ENCODE data around the gene ZNF93.
"Not testable (repeated sequence)": the region's sequence is repeated elsewhere in the genome, so short reads cannot be mapped to it uniquely, and the experiment has no call there.

Gene ZNF93

DNA sequence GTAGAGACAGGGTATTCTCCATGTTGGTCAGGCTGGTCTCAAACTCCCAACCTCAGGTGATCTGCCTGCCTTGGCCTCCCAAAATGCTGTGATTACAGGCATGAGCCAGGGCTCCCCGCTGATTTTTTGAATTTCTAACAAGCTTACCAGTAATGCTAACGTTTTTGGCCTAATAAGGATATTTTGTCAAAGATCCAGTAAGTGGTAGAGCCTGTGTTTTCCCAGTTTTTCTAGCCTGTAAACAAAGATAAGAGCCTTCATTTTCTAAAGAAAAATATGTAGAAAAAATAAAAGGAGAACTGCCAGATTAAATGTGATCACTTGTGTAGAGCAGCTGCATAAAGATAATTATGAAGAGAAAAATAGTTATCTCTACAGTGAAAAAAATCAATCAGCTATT, 37.7 kb downstream of the ZNF93 start:
- DNase-seq = no peak

DNA sequence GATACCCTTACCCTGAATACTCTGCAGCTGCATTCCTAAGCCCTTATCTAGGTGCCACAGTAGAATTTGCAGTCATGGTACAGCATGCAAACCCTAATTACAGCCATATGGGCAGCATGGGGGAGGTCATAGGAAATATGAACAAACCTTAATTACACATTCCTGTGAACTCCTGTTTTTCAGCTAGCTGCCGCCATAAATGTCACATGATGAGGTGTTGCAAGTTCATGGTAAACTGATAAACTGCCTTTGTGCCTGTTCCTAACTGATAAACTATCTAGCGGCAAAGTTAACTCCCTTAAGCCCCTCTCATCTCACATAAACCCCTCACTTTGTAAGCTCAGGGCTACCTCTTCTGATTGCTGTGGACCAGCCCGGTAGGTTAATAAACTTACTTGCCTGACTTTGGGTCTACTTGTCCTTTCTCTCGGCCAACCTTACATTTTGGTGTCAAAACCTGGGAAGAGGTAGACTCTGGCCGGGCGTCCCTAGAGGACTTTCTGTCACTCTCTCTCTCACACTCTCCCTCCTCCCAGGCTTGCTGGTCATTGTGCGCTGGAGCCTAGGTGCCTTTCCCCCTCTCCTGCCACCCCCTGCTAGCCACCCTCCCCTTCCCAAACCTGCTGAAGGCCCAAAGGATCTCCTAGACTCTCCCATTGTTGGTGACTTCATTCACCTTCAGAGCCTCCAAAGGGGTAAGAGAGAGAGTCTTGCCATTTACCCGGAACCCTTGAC, 43.3 kb downstream of the ZNF93 start:
- DNase-seq = no peak

DNA sequence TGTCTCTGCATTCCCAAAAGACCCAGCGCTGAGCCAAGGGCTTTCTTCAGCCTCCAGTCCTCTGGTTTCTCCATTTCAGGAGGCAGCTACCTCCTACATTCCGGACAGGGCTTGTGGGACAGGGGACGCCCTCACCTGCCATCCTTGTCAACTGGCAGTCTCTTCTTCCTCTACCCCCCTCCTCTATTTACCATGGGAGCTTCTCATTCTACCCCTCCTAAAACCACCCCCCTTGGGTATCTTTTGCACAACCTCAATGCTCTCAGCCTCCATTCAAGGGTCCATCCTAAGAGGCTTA, 43.8 kb downstream of the ZNF93 start:
- no peak for DNase-seq

DNA sequence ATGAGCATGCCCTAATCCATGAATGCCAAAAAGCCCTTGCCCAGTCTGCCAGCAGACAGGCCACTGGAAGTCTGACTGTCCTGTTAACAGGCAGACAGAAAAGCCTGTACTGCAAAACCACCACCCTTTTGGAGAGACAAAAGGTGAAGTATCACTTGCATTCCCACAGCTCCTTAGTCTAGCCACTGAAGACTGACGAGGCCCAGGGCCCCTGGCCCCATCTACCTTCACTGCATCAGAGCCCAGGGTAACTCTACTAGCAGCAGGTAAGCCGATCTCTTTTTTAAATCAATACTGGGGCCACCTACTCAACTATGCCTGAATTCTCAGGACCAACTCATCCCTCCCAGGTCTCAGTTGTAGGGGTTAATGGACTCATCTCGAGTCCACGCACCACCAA, 45.5 kb downstream of the ZNF93 start:
- DNase-seq = no peak

DNA sequence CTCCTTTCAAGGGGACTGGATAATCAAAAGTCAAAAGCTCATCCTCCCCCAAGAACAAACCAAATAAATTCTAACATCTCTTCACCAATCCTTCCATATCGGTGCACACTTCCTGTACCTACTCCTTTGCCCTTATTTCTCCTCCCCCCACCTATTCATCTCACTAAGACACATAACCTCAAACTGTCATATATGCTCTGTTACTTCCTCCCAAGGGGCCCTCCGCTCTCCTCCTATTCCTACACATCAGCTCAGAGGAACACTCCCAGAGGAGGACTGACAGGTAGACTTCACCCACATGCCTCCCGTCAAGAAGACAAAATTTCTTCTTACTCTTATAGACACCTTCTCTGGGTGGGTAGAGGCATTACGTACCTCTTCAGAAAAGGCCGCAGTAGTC, 48.1 kb downstream of the ZNF93 start:
- no peak for DNase-seq

DNA sequence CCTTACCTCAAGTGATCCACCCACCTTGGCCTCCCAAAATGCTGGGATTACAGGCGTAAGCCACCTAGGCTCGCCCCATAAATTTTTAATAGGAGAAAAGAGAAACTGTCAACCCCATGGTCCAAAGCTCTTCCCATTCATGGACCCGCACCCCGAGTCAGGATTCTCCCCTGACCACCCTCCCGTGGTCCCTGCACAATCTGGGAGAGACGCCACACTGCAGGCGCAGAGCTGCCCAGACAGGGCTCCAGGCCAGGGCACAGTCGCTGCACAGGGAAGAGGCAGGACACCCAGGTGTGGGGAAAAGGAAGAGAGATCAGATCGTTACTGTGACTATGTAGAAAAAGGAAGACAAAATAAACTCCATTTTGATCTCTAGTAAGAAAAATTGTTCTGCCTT, 54.5 kb downstream of the ZNF93 start:
- no peak for DNase-seq

DNA sequence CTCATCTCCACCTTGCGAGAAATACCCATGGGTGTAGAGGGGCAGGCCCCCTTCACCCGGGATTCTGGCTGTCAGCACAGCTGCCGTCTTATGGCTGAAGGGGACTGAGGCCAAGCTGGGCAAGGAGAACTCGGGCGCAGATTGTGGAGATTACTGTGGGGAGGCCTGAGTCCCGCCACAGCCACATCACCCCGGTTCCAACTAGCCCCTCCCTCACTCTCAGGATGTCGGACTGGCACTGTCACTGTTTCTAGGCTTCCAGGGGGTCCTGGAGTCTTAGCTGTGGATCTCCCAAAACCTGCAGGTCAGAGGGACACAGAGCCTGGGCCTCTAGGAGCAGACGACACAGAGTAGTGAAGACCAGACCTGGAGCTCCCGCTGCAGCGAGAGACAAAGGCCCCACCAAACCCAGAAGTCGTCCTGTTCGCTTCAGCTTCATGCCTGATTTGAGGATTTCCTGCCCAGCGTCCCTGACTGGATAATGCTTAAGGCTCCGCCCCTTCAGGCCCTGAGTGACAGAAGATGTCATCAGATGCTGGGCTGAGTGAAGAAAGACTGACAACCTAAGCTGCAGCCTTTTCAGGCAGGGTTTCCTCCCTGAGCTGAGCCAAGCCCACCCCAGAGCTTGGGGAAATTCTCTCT, 55.8 kb downstream of the ZNF93 start:
- DNase-seq = no peak

DNA sequence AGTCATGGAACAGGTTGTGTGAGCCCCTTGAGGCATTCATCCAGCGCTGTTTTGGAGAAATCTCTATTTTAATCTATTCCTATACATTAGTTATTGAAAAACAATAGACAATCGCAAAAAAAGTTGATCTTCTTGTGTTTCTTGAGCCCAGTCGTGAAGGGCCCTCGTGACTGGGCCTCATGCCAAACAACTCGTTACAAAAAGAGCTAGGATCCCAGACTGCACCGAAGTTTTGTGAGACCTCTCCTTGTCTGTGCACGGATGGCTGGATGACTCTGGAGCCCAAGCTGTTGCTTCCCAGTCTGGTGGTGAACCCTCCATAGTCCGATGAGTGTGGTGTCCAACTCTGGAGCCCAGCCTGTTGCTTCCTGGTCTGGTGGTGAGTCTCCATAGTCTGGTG, 57.0 kb downstream of the ZNF93 start:
- DNase-seq = not testable (repeated sequence)

DNA sequence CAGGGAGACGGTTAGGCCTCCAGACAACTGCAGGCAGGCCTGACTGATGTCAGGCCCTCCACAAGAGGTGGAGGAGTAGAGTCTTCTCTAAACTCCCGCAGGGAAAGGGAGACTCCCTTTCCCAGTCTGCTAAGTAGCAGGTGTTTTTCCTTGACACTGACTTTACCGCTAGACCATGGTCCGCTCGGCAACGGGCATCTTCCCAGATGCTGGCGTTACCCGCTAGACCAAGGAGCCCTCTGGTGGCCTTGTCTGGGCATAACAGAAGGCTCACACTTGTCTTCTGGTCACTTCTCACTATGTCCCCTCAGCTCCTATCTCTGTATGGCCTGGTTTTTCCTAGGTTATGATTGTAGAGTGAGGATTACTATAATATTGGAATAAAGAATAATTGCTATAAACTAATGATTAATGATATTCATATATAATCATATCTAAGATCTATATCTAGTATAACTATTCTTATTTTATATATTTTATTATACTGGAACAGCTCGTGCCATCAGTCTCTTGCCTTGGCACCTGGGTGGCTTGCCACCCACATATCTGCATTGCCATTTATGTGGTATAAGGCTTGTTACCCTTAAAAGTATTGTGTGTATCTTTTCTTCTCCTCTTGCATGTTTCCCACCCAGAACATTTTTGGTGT, 58.5 kb downstream of the ZNF93 start:
- peak; percentile 74 for DNase-seq

DNA sequence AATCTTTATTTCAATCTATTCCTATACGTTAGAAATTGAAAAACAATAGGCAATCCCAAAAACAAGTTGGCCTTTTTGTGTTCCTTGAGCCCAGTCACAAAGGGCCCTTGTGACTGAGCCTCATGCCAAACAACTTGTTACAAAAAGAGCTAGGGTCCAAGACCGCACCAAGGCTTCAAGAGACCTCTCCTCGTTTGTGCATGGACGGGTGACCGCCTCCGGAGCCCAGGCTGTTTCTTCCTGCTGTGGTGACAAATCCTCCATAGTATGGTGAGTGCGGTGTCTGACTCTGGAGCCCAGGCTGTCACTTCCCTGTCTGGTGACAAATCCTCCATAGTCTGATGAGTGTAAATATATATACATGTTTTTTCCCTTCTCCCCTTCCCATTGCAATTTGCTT, 63.7 kb downstream of the ZNF93 start:
- DNase-seq = no peak

DNA sequence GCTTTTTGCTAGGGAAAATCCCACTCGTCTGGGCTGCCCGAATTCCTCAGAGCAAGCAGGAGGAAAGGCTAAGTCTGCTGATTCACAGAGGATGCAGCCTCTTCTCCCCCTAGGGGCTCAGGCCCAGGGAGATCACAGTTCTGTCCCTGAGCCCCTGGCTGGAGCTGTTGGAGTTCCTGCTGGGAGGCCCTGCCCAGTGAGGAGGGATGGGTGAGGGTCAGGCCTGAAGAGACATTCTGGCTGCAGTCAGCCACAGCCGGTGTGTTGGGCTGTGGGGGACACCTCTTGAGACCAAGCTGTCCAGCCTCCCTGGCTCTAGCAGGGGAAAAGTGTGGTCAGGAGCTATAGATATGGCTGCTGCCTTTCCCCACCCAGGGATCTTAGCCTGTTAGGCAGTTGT, 65.4 kb downstream of the ZNF93 start:
- DNase-seq = not testable (repeated sequence)

DNA sequence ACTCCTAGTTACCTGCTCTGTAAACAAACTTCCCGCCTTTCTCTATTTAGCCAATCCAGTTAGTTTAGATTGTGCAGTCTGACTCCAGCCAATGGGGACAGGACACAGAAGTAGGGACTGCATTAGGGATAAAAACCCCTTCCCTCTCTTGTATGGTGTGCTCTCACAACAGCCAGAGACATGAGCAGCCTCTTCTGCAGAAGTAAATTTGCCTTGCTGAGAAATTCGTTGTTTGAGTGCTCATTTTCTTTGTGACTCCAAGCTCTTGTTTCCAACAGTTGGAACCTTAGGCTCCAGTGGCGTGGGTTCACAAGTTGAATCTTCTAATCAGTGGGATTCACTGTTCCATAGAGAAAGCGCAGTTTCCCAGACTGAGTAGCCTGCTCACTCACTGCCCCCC, 66.1 kb downstream of the ZNF93 start:
- no peak for DNase-seq

Measured in NCI-H146 (cell line).